HEK293T (cell line): ENCODE data around the gene GAGE12C.
"Not testable (repeated sequence)": the region's sequence is repeated elsewhere in the genome, so short reads cannot be mapped to it uniquely, and the experiment has no call there.

Experiments used
- BHLHE40 ChIP-seq: fragments of 450-650 bp; IDR thresholded peaks from 2 replicates; pipeline ENCODE4 v1.6.1; 2016; ENCODE audit warnings: mild to moderate bottlenecking, moderate library complexity, borderline replicate concordance
- CTBP1 ChIP-seq: fragments of 450-650 bp; IDR thresholded peaks from 2 replicates; pipeline ENCODE4 v1.6.1; 2016; ENCODE audit warnings: borderline replicate concordance
- ELF4 ChIP-seq: fragments of 450-650 bp; IDR thresholded peaks from 2 replicates; pipeline ENCODE4 v1.6.1; 2017; ENCODE audit warnings: antibody characterized with exemption
- FOXA1 ChIP-seq: fragments of 450-650 bp; IDR thresholded peaks from 2 replicates; pipeline ENCODE4 v1.6.1; 2016; ENCODE audit warnings: mild to moderate bottlenecking
- FOXK2 ChIP-seq: fragments of 450-650 bp; IDR thresholded peaks from 2 replicates; pipeline ENCODE4 v1.6.1; 2016; ENCODE audit warnings: mild to moderate bottlenecking
- HDGF ChIP-seq: fragments of 450-650 bp; IDR thresholded peaks from 2 replicates; pipeline ENCODE4 v1.6.1; 2017; ENCODE audit warnings: antibody characterized with exemption, borderline replicate concordance
- LEF1 ChIP-seq: fragments of 450-650 bp; IDR thresholded peaks from 2 replicates; pipeline ENCODE4 v1.6.1; 2017; ENCODE audit warnings: mild to moderate bottlenecking, borderline replicate concordance
- SUZ12 ChIP-seq: fragments of 450-650 bp; IDR thresholded peaks from 2 replicates; pipeline ENCODE4 v1.6.1; 2016; ENCODE audit warnings: mild to moderate bottlenecking
- TARDBP ChIP-seq: fragments of 450-650 bp; IDR thresholded peaks from 2 replicates; pipeline ENCODE4 v1.6.1; 2016

GRCh38 chrX:49568728-49569127 is 36.8 kb downstream of the GAGE12C start:
- not testable (repeated sequence) for TF ChIP-seq SUZ12, TARDBP, LEF1, HDGF, FOXK2, ELF4, BHLHE40, CTBP1, FOXA1
